DOHH2 (cell line): Measurements from ENCODE around the gene NBEAL2.

Experiments used
- H3F3A ChIP-seq: fragments of 200-600 bp; sonication (generic), shearing (Covaris generic); 2 replicates; pipeline ENCODE4 v1.6.0; 2016; ENCODE audit warnings: antibody characterized with exemption, mild to moderate bottlenecking; ENCODE audit not compliant: control insufficient read depth, insufficient read depth
- H3K27ac ChIP-seq: fragments of 200-600 bp; sonication (generic); 2 replicates; pipeline ENCODE4 v1.5.1; 2014; ENCODE audit warnings: low read depth, mild to moderate bottlenecking, low read length, moderate library complexity
- H3K27me3 ChIP-seq: fragments of 200-600 bp; sonication (generic); 2 replicates; pipeline ENCODE4 v1.6.1; 2014; ENCODE audit warnings: mild to moderate bottlenecking, low read length, mixed read lengths; ENCODE audit not compliant: control insufficient read depth
- H3K36me3 ChIP-seq: fragments of 200-600 bp; sonication (generic); 2 replicates; pipeline ENCODE4 v1.6.1; 2014; ENCODE audit warnings: mild to moderate bottlenecking, low read length, moderate library complexity, mixed read lengths; ENCODE audit not compliant: control insufficient read depth
- H3K4me1 ChIP-seq: fragments of 200-600 bp; sonication (generic); 2 replicates; pipeline ENCODE4 v1.6.1; 2014; ENCODE audit warnings: mild to moderate bottlenecking, low read length, mixed read lengths; ENCODE audit not compliant: control insufficient read depth
- H3K4me2 ChIP-seq: fragments of 200-600 bp; sonication (generic); 2 replicates; pipeline ENCODE4 v1.6.0; 2014; ENCODE audit warnings: mild to moderate bottlenecking, low read length, moderate library complexity
- H3K4me3 ChIP-seq: fragments of 200-600 bp; sonication (generic); 2 replicates; pipeline ENCODE4 v1.5.1; 2014; ENCODE audit warnings: mild to moderate bottlenecking, low read length, mixed read lengths
- H3K79me2 ChIP-seq: fragments of 200-600 bp; sonication (generic); 2 replicates; pipeline ENCODE4 v1.6.1; 2014; ENCODE audit warnings: mild to moderate bottlenecking, low read length, mixed read lengths; ENCODE audit not compliant: control insufficient read depth
- H3K9me2 ChIP-seq: fragments of 200-600 bp; sonication (generic); replicated peaks from 2 replicates; pipeline ENCODE4 v1.6.1; 2014; ENCODE audit warnings: mild to moderate bottlenecking, low read length, mixed read lengths; ENCODE audit not compliant: control insufficient read depth
- H3K9me3 ChIP-seq: fragments of 200-600 bp; sonication (generic); 2 replicates; pipeline ENCODE4 v1.6.1; 2014; ENCODE audit warnings: antibody characterized with exemption, low read length, mixed read lengths; ENCODE audit not compliant: control insufficient read depth, insufficient read depth
- H4K20me1 ChIP-seq: fragments of 200-600 bp; sonication (generic); 2 replicates; pipeline ENCODE4 v1.6.0; 2014; ENCODE audit warnings: low read depth, mild to moderate bottlenecking, antibody characterized with exemption, low read length, moderate library complexity; ENCODE audit not compliant: control insufficient read depth, insufficient read depth
- EZH2phosphoT487 ChIP-seq: fragments of 200-600 bp; sonication (generic); IDR thresholded peaks from 2 replicates; pipeline ENCODE4 v1.6.1; 2017; ENCODE audit warnings: borderline replicate concordance, mild to moderate bottlenecking, antibody characterized with exemption, low read length, moderate library complexity, mixed read lengths
- TF ChIP-seq, protein P1 (sequence below): fragments of 200-600 bp; sonication (generic); IDR thresholded peaks from one replicate; pipeline ENCODE4 v1.5.1; 2014; ENCODE audit warnings: antibody characterized with exemption, mild to moderate bottlenecking, low read depth, low read length; ENCODE audit not compliant: poor library complexity, severe bottlenecking

Gene NBEAL2

DNA sequence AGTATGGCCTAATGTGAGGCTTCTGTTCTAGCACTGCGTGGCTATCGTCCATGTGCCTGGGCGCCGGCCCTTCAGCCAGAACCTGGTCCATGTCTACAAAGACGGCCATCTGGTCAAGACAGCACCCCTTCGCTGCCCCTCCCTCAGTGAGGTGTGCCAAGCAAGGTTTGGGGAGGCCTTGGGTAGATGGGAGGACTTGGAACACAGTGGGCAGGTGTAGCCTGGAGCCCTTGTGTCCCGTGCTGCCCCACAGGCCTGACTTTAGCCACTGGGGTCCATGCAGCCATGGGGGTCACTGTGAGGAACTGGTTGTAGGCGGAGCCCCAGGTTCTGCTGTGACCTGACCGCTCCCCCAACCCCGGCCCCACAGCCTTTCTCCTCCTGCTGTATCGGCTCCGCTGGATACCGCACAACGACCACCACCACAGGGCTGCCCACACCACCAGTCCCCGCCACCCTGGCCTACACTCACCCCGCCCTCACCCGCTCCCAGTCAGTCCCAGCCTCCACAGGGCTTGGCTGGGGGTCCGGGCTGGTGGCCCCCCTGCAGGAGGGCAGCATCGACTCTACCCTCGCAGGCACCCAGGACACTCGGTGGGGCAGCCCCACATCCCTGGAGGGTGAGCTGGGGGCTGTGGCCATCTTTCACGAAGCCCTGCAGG is 16.6 kb downstream of the NBEAL2 start:
- no peak overlapping the region for H3K27ac ChIP-seq
- H3K4me1 ChIP-seq, result no peaks in the 10 kb centered on the region
- H3K27me3 ChIP-seq, result no peaks in the 10 kb centered on the region
- H3K9me3 ChIP-seq, result no peaks in the 10 kb centered on the region
- H3K79me2 ChIP-seq, result no peaks in the 10 kb centered on the region
- TF ChIP-seq EZH2phosphoT487, result no peak
- TF ChIP-seq, protein P1, sequence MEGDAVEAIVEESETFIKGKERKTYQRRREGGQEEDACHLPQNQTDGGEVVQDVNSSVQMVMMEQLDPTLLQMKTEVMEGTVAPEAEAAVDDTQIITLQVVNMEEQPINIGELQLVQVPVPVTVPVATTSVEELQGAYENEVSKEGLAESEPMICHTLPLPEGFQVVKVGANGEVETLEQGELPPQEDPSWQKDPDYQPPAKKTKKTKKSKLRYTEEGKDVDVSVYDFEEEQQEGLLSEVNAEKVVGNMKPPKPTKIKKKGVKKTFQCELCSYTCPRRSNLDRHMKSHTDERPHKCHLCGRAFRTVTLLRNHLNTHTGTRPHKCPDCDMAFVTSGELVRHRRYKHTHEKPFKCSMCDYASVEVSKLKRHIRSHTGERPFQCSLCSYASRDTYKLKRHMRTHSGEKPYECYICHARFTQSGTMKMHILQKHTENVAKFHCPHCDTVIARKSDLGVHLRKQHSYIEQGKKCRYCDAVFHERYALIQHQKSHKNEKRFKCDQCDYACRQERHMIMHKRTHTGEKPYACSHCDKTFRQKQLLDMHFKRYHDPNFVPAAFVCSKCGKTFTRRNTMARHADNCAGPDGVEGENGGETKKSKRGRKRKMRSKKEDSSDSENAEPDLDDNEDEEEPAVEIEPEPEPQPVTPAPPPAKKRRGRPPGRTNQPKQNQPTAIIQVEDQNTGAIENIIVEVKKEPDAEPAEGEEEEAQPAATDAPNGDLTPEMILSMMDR, result no peak
- H3K4me2 ChIP-seq, result no peak overlapping the region
- H3K9me2 ChIP-seq, result no peaks in the 10 kb centered on the region
- no peaks in the 10 kb centered on the region for H4K20me1 ChIP-seq
- no peaks in the 10 kb centered on the region for H3F3A ChIP-seq
- no peak overlapping the region for H3K4me3 ChIP-seq
- H3K36me3 ChIP-seq, result peaks cover 20% of the 10 kb centered on the region

DNA sequence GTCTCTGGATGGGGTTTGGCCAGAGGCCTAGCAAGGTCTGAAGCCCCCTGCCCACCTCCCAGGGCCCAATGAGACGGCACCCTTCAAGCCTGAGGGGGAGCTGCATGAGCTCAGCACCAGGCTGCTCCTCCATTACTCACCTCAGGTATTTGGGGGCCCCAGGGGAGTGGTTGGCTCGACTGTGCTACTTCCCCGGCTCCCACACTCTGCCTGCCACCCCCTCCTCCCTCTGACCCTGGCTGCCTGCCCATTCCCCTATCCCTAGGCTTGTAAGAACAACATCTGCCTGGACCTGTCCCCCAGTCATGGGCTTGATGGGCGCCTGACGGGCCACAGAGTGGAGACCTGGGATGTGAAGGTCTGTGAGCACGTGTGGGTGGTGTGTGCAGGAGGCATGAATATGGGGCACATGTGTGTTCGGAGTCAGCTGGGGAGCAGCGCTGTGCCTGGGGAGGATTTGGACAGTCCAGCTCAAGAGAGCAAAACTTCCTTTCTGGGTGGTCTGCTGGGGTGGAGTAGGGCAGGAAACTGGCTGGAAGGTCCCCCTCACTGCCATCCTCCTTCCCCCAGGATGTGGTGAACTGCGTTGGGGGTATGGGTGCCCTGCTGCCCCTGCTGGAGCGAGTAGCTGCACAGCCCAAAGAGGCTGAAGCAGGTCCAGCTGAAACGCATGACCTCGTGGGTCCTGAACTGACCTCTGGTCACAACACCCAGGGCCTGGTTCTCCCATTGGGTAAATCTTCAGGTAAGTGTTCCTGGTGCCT is 17.4 kb downstream of the NBEAL2 start:
- Histone ChIP-seq H3K4me1 (no peaks in the 10 kb centered on the region), H3K4me2 (no peak overlapping the region), H3K36me3 (peaks cover 25% of the 10 kb centered on the region), H3K4me3 (no peak overlapping the region), H3K27ac (no peak overlapping the region), H4K20me1 (no peaks in the 10 kb centered on the region), H3K27me3 (no peaks in the 10 kb centered on the region), H3F3A (no peaks in the 10 kb centered on the region), H3K79me2 (no peaks in the 10 kb centered on the region), H3K9me3 (no peaks in the 10 kb centered on the region), H3K9me2 (no peaks in the 10 kb centered on the region)
- TF ChIP-seq EZH2phosphoT487, result no peak
- TF ChIP-seq, protein P1, result no peak

DNA sequence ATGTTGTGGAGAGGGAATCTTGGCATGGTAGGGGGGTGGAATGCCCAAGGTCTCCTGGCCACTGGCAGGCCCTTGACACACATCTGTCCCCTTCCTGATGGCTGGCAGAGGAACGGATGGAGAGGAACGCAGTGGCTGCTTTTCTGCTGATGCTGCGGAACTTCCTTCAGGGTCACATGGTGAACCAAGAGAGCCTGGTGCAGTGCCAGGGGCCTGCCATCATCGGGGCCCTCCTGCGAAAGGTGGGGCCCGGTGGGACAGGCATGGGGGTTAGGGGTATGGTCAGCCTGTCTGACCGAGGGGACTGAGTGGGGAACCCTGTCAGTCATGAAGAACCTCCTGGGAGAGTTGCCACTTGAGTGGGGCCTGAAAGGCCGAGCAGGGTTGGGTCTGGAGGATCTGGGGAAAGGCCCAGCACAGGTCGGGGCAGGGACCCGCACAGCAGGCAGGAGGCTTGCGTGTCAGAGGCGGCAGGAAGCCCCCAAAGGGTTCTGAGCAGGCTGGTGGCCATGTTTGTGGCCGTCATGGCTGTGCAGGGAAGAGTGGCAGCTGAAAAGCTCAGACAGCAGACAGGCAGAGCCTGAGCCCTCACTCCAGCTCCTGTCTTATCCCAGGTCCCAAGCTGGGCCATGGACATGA is 18.1 kb downstream of the NBEAL2 start:
- no peak overlapping the region for H3K4me2 ChIP-seq
- TF ChIP-seq EZH2phosphoT487, result no peak
- TF ChIP-seq, protein P1, result no peak
- no peaks in the 10 kb centered on the region for H4K20me1 ChIP-seq
- H3K4me1 ChIP-seq, result no peaks in the 10 kb centered on the region
- H3K27me3 ChIP-seq, result no peaks in the 10 kb centered on the region
- no peaks in the 10 kb centered on the region for H3K9me3 ChIP-seq
- no peak overlapping the region for H3K27ac ChIP-seq
- H3K4me3 ChIP-seq, result no peak overlapping the region
- peaks cover 31% of the 10 kb centered on the region for H3K36me3 ChIP-seq
- H3K79me2 ChIP-seq, result no peaks in the 10 kb centered on the region
- no peaks in the 10 kb centered on the region for H3F3A ChIP-seq
- H3K9me2 ChIP-seq, result no peaks in the 10 kb centered on the region
